GM19455 (cell line): ENCODE measurements around the gene NOC2L.
"Not testable (repeated sequence)": the region's sequence is repeated elsewhere in the genome, so short reads cannot be mapped to it uniquely, and the experiment has no call there.

Experiments
- ATAC-seq: cut with Tn5 transposase; IDR thresholded peaks from one replicate; pipeline ENCODE4 v1.9.1; 2021; ENCODE audit not compliant: unreplicated experiment

NOC2L gene

DNA sequence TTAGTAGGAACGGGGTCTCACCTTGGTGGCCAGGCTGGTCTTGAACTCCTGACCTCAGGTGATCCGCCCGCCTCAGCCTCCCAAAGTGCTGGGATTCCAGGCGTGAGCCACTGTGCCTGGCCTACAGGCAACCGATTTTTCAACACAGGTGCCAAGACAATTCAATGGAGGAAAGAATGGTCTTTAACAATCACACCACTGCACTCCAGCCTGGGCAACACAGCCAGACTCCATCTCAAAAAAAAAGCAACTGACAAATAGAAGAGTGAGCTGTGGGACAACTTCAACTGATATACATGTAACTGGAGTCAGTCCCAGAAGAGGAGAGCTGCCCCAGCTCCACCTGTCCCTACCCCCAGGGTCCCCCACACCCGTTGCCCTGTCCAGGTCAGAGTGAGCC is 35.5 kb upstream of the NOC2L start:
- ATAC-seq, result not testable (repeated sequence)

DNA sequence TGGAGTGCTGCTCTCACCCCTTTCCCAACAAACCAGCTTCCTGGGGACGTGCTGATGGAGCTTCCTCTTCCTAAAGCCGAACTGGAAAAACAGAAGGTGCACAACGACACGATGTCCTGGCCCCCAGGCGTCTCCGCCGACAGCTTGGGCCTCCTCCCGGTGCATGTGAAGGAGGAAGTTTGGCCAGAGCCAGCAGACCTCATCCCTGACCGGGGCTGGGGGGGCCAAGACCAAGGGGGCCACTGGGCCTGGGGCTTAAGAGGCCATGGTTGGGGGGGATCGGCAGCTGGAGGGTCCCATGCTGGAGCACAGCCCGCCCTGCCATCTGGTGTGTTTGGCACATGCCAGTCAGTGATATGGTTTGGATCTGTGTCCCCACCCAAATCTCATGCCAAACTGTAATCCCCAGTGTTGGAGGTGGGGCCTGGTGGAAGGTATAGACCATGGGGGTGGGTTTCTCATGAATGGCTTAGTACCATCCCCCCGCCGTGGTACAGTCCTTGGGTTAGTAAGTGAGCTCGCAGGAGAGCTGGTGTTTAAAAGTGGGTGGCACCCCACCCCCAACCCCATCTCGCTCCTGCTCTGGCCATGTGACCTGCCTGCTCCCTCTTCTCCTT is 34.4 kb upstream of the NOC2L start:
- ATAC-seq, result no peak

DNA sequence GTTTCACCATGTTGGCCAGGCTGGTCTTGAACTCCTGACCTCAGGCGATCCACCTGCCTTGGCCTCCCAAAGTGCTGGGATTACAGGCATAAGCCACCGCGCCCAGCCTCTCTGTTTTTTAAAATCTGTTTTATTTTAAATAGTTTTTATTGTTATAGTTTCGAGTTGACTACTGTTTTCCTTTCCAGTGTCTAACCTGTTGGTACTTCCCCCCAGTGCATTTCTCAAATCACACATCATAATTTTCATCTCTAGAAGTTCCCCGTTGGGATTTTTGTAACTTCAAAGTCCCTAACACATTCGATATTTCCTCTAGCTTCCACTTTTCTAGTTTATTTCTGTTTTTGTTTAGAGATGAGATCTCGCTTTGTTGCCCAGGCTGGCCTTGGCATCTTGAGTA is 33.3 kb upstream of the NOC2L start:
- no peak for ATAC-seq

DNA sequence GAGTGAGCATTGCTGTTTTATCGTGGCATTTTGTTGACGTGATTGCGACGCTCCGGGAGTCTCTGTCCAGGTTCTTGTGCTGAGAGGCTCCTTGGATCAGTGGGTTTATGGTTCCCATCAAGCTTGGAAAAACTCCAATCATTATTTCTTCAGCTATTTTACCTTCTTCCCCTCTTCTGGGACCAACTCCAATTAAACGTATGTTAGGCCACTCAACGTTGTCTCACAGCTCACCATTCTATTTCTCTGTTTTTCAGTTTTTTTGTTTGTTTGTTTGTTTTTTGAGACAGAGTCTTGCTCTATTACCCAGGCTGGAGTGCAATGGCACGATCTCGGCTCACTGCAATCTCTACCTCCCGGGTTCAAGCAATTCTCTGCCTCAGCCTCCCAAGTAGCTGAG is 32.8 kb upstream of the NOC2L start:
- ATAC-seq, result no peak

DNA sequence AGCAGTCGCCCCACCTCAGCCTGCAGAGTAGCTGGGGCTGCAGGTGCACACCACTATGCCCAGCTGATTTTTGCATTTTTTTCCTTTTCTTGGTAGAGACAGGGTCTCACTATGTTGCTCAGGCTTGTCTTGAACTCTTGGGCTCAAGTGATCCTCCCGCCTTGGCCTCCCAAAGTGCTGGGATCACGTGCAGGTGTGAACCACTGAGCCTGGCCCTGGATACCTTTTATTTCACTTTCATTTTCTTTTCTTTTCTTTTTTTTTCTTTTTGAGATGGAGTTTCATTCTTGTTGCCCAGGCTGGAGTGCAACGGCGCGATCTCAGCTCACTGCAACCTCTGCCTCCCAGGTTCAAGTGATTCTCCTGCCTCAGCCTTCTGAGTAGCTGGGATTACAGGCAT is 32.2 kb upstream of the NOC2L start:
- ATAC-seq, result not testable (repeated sequence)

DNA sequence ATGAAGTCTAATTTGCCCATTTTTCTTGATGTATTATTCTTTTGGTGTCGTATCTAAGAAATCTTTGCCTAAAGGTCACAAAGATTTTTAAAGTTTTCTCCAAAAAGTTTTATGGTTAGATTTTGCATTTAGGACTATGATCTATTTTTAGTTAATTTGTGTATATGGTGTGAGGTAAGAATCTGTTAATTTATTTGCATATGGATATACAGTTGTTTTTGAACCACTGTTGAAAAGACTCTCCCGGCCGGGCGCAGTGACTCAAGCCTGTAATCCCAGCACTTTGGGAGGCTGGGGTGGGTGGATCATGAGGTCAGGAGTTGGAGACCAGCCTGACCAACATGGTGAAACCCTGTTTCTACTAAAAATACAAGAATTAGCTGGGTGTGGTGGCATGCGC is 29.0 kb upstream of the NOC2L start:
- ATAC-seq, result not testable (repeated sequence)

DNA sequence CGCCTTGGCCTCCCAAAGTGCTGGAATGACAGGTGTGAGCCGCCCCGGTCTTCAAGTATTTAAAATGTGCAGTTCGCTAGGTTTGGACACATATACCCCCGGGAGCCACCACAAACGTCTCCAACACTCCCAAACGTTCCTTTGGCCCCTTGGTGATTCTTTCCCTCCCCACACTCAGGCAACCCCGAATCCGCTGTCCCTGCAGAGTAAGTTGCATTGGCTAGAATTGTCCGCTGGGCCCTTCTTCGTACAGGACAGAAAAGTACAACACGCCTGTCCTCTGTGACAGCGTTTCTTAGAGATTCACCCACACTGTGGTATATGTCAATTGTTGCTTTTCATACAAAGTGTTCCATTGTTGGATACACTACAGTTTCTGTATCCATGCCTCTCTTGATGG is 26.1 kb upstream of the NOC2L start:
- ATAC-seq, result no peak

DNA sequence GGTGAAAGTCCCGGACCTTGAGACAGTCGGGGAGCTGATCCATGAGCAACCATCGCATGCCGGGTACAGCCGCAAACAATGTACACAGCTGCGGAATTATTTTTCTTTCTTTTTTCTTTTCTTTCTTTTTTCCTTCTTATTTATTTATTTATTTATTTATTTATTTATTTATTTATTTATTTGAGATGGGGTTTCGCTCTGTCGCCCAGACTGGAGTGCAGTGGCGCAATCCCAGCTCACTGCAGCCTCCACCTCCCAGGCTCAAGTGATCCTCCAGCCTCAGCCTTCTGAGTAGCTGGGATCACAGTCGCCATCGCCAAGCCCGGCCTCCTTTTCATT is 25.4 kb upstream of the NOC2L start:
- no peak for ATAC-seq

DNA sequence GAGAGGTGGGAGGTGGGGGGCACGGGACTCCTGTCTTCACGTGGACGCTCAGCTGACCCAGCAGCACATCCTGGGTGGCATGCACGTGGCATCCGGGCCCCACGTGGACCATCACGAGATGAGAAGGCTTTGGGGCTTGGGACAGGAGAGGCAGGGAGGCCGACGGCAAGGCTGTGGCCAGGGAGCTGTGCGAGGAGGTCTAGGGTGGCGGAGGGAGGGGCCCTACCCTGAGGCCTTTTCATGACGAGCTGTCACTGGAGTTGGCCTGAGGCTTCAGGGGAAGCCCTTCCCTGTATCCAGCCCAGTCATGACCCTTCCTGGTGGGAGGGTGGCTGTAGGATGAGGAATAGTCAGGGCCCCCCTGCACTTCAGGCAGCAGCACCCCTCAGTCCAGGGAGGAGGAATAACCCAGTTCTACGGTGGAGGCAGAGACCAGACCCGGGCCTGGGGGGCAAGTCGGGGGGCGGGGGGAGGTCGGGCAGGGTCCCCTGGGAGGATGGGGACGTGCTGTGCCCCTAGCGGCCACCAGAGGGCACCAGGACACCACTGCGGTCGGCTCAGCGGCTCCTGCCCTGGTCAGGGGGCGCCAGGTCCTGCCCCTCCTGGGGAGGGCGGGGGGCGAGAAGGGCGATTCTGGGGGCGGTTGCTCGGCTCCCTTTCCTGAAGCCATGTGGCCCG is 24.9 kb upstream of the NOC2L start:
- no peak for ATAC-seq

DNA sequence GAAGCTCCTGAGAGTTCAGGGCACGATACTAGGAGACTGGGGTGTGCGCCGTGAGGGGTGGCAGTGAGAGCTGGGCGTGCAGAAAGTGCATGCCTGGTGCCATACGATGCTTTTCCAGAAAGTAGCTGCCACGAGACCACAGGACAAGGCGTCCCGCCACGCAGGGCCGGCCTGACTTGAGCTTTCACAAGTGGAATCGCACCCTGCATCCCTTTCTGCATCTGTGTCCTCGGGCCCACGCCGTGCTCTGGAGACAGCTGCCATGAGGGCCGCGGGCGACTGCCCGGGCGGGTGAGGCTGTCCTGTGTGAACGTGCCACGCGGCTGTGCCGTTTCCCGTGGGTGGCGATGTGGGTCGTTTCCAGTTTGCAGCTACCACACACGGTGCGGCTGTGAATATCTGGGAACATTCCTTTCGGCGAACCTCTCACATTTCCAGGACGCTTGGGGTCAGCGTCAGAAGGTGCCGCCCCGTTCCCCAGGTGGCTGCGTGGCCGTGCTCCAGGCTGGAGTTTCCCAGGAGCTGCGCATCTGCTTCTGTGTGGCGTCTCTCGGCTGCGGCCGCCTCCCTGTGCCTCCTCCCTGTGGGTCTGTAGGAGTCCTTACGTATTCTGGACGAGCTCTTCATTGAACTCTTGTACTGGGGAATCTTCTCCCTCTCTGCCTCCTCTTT is 23.8 kb upstream of the NOC2L start:
- no peak for ATAC-seq

DNA sequence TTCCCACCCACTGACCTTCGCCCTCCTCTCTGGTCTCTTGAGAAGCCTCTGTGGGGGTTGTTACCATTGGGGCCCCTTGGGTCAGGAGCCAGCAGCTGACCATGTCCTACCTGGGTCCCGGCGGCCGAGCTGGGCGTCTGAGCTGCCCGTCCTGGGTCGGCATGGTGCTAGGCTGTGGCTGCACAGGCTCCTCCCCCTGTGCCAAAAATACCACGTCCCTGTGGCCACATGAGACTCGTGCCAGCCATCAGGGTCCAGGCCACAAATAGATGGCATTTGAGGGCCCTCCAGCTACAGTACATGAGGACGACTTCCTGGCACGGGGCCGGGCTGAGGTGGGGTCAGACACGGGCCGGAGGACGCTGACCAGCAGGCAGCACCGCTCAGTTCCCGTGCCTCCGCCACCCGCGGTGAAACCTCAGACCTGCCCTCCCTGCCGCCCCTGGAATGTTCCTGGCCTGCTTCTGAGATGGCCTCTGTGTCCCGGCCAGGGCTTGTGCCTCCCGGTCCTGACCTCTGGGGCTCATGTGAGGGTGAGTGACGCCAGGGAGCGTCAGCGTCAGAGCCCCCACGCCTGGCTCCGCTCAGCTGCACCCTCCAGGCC is 23.0 kb upstream of the NOC2L start, which contains the start of gene PERM1:
Gene PERM1 (minus strand): TSS at position 139 of the 604 bp plus-strand sequence. CDS start 1,064 bp downstream, outside the sequence.
- ATAC-seq, result no peak

DNA sequence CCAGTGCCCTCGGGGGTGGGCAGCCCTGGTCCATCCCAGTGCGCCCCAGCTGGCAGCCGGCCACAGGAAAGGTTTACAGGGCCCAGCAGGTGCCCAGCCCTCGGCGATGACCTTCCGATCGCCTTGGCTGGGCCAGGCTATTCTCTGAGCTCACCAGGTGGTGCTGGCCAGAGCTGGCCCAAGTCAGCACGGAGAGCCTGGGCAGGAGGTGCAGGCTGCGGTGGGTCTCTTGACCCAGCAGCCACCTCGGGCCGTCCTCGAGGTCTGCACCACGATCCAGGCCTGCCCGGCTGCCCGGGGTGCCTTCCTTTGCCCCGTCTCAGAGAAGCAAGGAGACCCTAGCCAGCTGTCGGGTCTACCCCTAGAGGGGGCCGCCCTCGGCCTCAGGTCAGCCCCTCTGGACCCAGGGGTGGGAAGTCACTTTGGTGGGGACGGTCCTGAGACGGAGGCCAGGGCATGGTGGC is 22.5 kb upstream of the NOC2L start:
- no peak for ATAC-seq

DNA sequence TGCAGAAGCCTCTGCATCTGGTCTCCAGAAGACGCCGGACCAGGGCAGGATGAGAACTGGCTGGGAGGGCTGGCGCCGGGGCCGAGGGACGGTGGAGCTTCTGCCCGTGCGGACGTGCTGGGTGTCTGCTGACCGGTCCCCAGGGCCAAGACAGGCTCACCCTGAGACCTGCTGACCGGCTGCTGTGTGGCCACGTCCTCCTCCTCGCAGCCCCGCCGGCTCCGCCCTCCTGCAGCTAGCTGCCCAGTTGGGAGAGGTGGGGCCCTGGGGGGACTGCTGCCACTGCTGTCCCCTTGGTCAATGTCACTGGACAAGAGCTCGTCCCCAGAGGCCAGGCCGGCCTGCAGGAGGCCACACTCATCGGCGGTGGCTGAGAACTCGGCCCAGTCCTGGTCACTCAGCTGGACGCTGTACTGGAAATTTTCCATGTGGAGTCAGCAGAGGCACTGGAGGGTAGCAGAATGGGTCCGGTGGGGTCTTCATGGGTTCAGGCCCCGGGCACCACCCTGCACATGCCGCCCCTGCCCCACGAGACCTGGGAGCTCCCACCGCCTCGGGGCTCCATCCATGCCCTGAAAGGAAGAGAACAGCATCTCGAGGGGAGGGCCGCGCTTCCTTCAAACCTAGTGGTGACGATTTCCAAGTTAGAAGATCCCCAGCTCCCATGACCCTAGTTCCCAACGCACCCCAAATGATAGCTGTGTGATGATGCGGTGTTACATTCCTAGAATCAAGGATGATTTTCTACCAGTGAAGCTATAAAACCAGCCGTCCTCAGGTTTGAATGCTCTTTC is 21.7 kb upstream of the NOC2L start:
- ATAC-seq, result no peak

DNA sequence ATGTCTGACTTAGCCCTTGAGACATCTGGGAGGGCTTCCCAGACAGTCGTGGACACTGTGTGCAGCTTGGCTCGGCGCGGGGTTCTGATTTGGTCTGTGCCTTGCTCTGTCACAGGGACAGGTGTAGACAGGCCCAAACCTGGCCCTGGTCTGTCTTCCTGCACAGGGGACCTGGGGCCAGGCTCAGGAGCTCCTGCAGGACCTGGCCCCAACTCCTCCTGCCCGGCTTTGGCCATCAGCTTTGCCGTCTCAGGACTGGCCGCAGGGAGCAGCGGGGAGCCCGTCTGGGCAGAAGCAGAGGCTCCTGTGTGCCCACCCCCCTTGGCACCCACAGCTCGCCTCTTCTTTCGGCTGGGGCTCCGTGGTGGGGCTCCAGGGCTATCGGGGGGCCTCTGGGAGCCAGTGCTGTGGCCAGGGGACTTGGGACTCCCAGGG is 21.1 kb upstream of the NOC2L start:
- ATAC-seq, result no peak

DNA sequence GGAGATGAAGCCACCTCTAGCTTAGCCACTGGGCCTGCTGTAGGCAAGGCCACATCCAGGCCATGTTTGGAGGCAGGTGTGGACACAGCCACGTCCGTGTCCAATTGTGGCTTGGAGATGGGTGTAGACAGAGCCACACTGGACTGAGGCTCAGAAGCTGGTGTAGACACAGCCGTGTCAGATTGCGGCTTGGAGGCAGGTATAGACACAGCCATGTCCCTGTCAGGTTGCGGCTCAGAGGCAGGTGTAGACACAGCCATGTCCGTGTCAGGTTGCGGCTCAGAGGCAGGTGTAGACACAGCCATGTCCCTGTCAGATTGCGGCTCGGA is 20.7 kb upstream of the NOC2L start:
- ATAC-seq, result no peak

DNA sequence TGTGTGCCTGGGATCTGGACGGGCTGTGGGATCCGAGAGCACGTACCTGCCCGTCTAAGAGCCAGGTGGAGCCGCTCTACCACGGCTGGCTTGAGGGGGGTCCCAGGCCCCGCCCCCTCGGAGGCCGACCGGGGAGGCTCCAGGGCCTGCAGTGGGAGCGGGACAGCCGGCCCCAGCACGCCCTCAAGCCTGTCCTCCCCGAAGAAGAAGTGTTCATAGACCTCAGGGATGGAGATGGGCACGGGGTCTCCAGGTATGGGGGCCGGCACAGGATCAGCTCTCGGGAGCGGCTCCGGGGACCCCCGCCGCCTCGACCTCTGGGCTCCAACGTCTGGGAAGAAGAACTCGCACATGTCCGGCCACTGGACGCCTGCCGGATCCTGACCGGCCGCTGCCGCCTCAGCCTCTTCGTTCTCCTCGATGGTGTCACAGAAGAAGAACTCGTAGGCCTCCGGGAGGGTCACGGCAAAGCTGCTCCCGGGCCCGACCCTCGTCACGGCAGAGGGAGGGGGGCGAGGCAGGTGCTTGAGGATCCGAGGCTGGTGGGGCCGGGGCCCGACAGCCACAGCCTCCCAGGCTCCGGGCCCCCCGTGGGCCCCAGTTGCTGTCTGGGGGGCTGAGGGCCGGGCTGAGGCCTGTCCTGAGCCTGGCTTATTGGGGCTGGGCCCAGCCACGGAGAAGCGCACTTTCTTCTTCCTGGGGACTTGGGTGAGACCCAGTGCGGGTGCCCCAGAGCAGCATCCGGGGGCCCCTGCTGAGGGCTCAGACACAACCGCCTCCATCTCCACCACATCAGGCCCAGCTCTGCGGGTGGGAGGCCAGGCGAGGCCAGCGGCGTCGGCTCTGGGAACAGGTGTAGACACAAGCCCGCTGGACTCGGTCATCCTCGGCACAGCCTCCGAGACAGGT is 20.0 kb upstream of the NOC2L start:
- no peak for ATAC-seq

DNA sequence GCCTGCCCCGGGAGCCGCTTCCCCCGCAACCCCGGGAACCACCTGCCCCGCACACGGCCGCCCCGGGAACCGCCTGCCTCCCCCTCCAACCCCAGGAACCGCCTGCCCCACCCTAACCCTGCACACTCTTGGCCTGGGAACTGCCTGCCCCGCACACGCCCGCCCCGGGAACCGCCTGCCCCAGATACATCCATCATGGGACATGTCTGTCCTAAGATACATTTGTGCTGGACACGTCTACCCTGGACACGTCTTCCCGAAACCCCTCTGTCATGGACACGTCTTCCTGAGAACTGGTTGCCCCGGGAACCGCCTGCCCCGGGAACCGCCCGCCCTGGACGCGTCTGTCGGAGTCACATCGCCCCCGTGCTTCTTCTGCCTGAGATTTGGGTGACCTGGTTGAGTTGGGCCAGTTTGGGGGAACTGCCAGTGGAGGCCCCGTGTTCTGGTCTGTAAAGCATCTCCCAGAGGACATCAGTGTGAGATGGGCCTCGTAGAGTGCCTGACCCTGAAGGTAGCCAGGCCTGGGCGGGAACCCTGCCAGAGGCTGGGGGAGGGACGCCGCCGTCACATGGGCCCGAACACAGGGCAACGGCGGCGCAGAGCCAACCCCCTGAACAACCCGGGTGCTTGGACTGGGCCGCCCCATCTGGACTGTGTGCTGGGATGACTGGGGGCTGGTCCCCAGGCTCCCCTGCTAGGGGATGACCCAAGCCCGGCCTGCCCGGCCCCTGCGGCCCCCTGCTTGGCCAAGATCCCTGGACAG is 19.2 kb upstream of the NOC2L start:
- no peak for ATAC-seq

DNA sequence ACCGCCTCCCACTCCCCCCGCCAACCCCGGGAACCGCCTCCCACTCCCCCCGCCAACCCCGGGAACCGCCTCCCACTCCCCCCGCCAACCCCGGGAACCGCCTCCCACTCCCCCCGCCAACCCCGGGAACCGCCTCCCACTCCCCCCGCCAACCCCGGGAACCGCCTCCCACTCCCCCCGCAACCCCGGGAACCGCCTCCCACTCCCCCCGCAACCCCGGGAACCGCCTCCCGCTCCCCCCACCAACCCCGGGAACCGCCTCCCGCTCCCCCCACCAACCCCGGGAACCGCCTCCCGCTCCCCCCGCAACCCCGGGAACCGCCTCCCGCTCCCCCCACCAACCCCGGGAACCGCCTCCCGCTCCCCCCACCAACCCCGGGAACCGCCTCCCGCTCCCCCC is 17.7 kb upstream of the NOC2L start:
- ATAC-seq, result not testable (repeated sequence)

DNA sequence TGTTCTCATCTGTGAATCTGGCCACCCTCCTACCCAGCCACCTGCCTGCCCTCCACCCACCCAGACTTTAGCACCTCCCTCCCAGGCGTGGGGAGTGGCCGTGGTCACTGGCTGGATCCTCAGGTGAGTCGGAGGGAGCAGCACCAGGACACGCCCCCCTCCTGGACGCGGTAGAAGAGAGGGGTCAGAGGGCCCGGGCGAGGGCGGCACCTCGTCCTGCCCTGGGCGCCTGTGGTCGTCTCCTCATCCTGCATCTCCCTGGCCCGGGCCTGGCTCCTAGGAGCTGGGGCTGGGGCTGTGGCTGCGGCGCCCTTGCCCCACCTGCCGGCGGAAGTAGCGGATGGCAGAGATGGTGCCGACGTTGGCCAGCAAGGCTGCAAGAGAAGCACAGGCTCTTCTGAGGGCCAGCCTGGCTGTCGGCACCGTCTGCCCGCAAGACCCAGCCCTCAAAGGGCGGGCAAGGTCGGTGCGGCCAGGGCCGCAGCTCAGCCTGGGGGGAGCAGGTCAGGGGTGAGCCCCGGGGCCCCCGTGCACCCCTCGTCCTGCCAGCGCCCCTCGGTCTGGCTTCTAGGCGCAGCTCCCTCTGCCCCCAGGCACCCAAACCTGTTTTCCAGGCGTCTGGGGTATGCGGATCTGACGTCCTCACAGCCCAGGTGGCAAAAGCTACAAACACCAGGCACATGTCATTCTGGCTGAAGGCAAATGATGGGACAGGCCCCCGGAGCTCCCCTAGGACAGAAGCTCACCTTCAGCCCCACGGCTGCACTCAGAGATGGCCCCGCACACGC is 17.0 kb upstream of the NOC2L start:
- no peak for ATAC-seq
